Measurements from ENCODE around the gene HJURP.

Gene HJURP

GRCh38 chr2:233831011-233831721 is 23.2 kb downstream of the HJURP start:
- DNase-seq (ENCODE audit: low read depth in 2 of 2), result no peak

GRCh38 chr2:233830111-233830802 is 24.1 kb downstream of the HJURP start:
- no peak for DNase-seq (ENCODE audit: low read depth in 2 of 2)

GRCh38 chr2:233829193-233830110 is 24.9 kb downstream of the HJURP start:
- no peak for DNase-seq (ENCODE audit: low read depth in 2 of 2)

GRCh38 chr2:233828546-233829192 is 25.7 kb downstream of the HJURP start:
- DNase-seq (ENCODE audit: low read depth in 2 of 2), result no peak

DNA sequence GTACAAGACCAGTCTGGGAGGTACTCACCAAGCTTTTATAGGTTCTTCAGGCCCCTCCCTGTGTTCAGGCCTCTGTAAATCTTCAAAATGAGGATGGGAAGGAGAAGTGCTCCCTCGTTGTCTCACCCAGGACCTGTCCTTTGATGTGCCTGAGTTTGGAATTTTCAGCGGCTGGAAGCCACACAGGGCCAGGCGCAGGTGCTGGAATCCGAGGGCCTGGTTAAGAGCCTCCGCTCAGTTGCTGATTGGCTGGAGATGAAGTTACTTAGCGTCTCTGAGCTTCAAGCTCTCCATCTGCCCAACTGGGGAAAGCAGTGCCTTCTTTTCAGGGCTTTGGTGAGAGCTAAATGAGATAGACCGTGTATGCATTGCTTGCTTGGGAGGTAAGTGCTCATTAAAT is 30.0 kb downstream of the HJURP start:
- no peak for DNase-seq (ENCODE audit: low read depth in 2 of 2)

DNA sequence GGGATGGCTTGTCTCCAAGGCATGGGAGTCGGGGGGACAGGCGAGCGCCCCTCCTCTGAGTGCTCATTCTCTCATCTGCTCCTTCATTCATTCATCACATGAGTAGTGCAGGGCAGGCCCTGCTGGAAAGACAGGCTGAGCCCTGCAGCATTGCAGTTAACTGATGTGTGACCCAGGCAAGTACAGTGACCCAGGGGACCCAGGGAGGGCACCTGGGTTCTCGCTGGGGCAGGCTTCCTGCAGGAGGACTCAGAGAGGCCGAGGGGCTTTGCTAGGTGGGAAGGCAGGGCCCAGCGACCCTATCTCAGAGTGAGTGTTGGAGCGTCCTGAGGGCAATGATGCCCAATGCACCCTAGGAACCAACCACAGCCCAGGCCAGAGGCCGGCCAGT is 30.6 kb downstream of the HJURP start:
- no peak for DNase-seq (ENCODE audit: low read depth in 2 of 2)

DNA sequence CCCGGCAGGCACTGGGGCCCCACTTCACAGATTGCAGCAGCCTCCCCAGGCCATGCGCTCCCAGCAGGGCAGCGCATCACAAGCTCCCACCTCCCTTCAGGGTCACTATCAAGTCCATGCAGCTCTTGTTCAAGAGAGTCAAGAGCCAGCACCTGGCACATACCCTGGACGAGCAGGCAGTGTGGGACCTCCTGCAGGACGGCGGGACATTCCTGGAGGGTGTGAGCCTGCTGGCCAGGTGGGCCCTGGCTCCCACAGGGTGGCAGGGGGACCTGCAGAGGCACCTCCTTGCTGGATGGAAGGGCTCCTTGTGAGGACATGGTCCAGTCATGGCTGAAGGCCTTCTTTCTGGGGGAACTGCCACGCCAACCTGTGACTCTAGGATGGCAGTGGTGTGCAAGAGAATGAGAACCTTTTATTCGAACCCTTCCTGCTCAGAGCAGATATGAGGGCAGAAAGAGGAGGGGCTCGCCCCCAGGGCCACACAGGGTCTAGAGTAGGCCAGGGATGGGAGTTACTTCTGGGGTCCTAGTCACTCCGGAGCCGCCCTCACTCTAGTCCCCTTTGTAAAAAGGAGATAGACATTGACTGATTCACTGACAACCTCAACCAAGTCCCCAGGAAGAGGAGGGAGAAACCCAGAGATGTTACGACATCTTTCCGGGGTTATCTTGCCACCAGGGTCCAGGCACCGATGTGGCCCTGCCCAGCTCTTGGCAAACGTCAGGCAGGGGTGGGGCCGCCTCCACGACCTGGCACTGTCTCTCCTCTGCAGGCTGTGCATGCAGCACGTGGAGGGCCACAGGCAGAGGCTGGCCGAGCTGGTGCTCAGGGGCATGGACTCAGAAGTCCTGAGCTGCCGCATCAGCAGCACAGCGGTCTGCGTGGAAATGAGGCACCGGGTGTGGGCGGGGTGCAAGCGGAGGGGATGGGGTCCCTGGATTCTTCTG is 31.3 kb downstream of the HJURP start:
- DNase-seq (ENCODE audit: low read depth in 2 of 2), result no peak

GRCh38 chr2:233822101-233822771 is 32.1 kb downstream of the HJURP start:
- no peak for DNase-seq (ENCODE audit: low read depth in 2 of 2)

DNA sequence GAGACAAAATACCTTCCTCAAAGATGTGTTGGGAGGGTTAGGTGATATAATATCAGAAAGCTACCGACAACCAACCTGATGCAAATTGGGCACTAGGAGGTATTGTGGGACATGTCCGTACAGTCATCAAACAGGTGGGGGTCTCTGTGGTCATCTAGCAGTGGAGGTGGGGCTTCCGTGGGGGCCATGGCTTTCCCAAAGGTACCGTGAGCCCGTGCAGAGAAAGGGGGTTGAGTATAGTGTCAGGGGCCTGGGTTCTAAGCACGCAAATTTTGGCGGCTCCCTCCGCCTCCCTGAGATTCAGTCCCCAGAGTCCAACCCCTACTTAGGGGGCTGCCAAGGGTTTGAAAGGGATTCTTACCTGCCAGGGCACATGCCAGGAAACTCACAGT is 32.6 kb downstream of the HJURP start:
- DNase-seq (ENCODE audit: low read depth in 2 of 2), result no peak

DNA sequence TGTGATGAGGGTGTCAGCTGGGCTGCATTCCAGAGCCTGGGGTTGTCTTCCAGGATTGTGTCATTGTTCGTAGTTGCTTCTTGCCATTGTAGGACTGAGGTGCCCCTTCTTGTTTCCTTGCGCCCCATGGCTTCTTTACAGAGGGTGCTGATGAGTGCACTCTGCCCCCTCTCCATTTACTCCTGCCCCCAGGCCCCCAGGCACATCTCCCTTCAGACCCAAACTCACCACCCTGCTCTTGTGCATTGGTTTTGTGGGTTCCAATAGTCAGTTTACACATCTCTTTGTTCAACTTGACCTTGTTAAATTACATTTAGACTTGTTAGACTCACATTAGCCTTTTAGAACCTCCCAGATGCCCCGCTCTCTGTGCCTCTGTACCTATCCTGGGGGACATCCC is 33.1 kb downstream of the HJURP start:
- no peak for DNase-seq (ENCODE audit: low read depth in 2 of 2)

DNA sequence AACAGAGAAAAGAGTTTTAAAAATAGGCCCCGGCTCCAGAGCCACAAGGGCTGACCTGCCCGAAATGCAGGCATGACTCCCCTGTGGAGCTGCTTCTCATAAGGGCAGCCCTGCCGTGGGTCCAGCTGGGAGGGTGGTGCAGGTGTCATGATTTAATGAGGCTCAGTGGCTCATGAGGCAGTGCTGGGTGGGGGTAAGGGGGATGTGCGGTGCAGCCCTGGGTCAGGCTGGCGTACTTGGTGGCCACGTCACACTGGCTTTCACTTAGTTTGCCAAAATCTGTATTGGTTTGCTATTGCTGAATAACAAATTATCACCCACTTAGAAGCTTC is 33.6 kb downstream of the HJURP start:
- DNase-seq (ENCODE audit: low read depth in 2 of 2), result no peak

- no peak for DNase-seq (ENCODE audit: low read depth in 2 of 2)
Observed at GRCh38 chr2:233819884-233820773, 34.2 kb downstream of the HJURP start.

DNA sequence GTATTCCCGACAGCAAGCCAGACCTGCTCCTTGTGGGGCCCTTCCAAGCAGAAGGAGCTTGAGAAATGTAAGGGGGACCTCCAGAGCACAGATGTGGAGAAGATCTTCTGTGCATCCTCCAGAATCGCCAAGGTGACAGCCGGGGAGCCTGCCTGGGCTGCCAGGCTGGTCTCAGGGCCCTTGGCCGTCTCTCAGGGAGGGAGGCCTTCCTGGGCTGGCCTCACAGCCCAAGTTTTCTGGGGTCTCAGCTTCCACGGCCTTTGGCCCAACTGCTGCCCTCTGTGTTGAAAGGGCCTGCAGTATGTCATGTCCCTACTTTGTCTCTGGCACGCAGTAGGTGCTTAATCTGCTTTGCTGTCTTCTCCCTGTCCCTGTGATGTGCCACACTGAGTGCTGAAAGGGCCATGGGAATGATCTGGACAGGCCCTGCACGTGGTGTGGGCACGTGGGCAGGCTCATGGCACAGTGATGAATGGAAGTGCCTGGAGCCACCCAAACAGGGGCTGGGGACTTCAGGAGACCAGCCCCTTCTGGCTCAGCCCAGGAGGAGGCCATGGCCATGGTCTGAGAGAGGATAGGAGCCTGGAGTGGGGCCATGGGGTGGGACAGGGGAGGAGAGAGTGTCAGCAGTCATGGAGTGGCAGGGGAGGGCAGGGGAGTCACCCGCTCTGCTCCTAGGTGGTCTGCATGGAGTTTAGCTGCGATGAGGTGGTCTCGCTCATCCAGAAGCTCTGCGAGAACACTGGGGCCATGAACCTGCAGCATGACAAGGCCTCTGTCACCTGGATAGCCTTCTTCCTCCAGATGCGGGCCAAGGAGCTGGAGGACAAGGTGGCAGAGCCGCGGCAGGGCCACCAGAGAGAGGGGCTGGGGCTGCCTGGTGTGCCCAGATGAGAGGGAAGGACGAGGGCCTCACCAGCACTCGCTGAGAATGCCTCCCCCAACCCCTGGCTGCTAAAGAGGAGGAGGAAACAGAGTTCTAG is 35.4 kb downstream of the HJURP start:
- DNase-seq (ENCODE audit: low read depth in 2 of 2), result no peak

DNA sequence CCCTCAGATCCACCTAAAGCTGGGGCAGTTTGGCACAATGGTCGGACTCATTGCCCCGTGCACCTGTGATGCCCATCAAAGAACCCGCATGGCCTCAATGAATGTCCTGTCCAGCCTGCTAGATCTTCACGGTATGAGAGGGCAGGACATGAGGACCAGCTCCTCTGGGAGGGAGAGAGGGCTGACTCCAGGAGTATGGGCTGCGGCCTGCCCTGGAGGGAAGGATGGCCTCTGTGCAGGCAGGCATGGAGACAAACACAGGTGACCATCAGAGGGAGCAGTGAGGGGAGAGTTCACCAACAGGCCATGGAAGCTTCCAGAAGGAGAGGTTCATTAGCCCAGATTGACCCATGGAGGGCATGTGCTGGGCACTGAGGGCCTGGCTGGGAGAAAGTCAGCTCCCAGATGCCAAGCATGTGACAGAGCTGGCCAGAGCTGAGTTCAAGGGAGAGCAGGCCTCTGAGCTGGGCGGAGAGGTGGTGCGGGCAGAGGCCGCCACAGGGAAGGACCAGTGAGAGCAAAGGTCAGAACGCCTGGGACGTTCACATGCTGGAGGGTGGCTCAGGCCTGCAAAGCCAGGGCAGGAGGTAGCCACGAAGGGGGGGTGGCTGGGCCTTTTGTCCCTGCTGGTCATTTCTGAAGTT is 36.2 kb downstream of the HJURP start:
- no peak for DNase-seq (ENCODE audit: low read depth in 2 of 2)

DNA sequence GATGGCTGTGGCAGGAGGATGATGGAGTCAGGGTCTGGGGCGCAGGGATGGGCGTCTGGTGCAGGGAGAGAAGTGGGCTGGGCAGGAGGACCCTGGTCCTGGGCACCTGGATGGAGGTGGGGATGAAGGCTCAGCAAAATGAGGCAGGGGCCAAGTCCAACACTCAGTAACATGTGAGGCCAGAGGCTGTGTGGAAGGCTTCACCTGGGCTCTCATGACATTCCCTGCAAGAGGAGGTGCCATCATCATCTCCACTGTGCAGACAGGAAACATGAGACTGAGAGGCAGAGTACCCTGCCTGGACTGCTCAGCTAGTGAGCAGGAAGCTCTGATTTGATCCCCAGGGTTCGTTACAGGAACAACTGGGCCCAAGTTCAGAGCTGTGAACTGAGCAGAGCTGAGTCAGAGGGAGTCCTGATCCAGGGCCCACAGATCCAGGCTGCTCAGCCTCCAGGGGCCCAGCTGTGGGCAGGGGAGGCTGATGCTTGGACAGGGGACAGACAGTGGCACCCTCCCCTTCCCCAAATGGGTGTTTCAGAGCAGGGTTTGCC is 36.9 kb downstream of the HJURP start:
- no peak for DNase-seq (ENCODE audit: low read depth in 2 of 2)

DNA sequence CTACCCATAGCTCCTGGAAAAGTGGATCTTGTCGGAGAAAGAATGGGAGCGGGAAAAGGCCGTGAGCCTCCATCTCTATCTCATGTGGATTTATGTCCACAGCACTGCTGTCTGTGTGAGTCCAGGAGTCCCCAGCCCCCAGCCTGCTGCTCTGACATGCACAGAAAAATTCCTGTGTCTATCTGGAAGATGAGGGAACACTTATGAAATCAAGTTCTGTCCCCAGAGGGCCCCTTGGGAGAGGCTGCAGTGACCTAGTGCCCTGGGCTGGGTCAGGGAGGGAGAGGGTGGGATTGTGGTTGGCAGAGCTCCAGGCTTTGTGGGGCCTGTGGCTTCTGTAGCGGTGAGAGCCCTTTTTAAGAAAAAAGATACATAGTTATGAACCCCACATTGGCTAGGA is 37.6 kb downstream of the HJURP start:
- no peak for DNase-seq (ENCODE audit: low read depth in 2 of 2)

GRCh38 chr2:233816334-233816733 is 38.0 kb downstream of the HJURP start:
- no peak for DNase-seq (ENCODE audit: low read depth in 2 of 2)
